Measurements from ENCODE around the gene FBXO42. TPM values are rescaled to one million over a fixed set of nuclear protein-coding genes. Genes with fewer than 3 reads are reported as not detected.
A peak's percentile ranks its signal among the peaks of the same experiment; 100 is the strongest.
"Not testable (repeated sequence)": the region's sequence is repeated elsewhere in the genome, so short reads cannot be mapped to it uniquely, and the experiment has no call there.

The FBXO42 gene
- total and polyA plus RNA-seq, 2 of the 13 experiments (the other 11 are each of a cell fraction or from before 2014, with no cell fraction given), result 7.6 to 17.5 TPM

DNA sequence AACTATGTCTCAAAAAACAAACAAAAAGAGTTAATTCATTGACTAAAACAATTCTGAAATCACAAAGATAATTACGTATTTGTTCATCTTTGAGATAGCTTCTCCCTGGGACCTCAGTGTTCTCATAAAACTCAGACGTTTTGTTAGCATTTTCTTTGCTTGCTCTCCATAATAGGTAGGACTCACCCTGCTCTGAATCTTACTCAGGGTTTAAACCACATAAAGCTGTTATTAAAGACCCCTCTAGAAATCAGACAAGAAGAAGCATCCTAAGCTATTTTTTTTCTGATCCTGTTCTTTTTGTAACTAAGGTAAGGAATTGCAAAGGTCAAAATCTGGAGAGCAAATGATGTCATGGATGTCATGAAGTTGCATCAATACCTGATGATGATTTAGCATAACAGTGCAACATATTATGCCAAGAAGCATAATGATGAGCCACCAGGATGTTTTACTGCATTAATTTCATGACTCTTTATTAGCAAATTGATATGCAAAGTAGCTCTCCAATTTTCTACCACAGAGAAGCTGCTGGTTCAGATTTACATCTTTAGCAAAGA lies 2.4 kb downstream of the FBXO42 start (continued):
- TF ChIP-seq, protein P1, sequence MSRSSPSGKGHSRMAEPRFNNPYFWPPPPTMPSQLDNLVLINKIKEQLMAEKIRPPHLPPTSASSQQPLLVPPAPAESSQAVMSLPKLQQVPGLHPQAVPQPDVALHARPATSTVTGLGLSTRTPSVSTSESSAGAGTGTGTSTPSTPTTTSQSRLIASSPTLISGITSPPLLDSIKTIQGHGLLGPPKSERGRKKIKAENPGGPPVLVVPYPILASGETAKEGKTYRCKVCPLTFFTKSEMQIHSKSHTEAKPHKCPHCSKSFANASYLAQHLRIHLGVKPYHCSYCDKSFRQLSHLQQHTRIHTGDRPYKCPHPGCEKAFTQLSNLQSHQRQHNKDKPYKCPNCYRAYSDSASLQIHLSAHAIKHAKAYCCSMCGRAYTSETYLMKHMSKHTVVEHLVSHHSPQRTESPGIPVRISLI (CRISPR knock-in tag; IDR thresholded peaks at IDR 0.05; ENCODE audit: borderline replicate concordance), result no peak
- TF ChIP-seq RXRB (CRISPR knock-in tag; IDR thresholded peaks at IDR 0.05; ENCODE audit: borderline replicate concordance) (no peak), POLR2G (IDR thresholded peaks at IDR 0.05; ENCODE audit: low read depth, low read length) (no peak)

DNA sequence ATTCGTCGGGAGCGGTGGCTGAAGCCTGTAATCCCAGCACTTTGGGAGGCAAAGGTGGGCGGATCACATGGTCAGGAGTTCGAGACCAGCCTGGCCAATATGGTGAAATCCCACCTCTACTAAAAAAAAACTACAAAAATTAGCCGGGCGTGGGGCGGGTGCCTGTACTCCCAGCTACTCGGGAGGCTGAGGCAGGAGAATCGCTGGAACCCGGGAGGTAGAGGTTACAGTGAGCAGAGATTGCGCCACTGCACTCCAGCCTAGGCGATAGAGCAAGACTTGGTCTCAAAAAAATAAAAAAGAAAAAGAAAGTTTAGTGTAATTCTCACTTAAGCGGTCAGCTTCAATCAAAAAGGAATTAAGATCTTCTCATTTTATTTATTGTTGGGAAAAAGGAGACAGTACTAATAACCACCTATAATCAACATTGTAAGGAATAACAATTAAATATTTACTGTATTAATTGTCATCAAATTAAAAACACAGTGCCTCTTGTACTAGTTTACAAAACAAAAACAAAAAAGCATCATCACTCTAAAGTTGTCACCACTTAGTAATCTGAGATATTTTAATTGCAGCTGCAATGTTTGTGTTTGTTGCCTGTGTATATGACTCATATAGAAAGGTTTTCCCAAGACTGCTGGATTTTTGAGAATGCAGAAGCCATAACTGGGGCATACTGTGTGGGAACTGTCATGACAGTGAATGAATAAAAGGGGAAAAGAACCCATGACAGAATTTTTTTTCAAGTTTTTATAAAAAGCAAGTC lies 3.7 kb downstream of the FBXO42 start:
- no peak overlapping the region for H3K9ac ChIP-seq (ENCODE audit: insufficient read depth, low read depth, low read length)
- DNase-seq (ENCODE audit: low spot score) (peak; percentile 20), FAIRE-seq (no peak), ATAC-seq (no peak)
- H2AFZ ChIP-seq (ENCODE audit: low read length), result no peak overlapping the region
- CTCF ChIA-PET (ENCODE audit: low intra/inter-chr PET ratio, low total read pairs), result no interaction called here
- H3K79me2 ChIP-seq (ENCODE audit: insufficient read depth, low read length), result peaks cover 73% of the 10 kb centered on the region
- H4K20me1 ChIP-seq (ENCODE audit: insufficient read depth, low read length), result peaks cover 14% of the 10 kb centered on the region
- peaks cover 37% of the 10 kb centered on the region for H3K4me1 ChIP-seq (ENCODE audit: insufficient read depth, low read length)
- no TSS peak for BruUV-seq (replicated peaks)
- H3K9me3 ChIP-seq (ENCODE audit: low read length), result no peaks in the 10 kb centered on the region
- H3K36me3 ChIP-seq (replicated peaks in 1 of 2; ENCODE audit: control insufficient read depth in 1 of 2, insufficient read depth in 2 of 2, low read length in 2 of 2), result no peaks in the 10 kb centered on the region; a peak in 2 of 5 replicates
- no peaks in the 10 kb centered on the region; a peak in 1 of 5 replicates for H3K27me3 ChIP-seq (ENCODE audit: control insufficient read depth in 1 of 2, insufficient read depth in 2 of 2, low read length in 2 of 2)
- WGBS (ENCODE audit: low lambda C conversion rate), result 96% methylated on average over 14 of the region's 14 CpGs
- no peak overlapping the region for H3K4me3 ChIP-seq (replicated peaks in 1 of 3; ENCODE audit: insufficient read depth in 1 of 3, low read depth in 2 of 3, low read length in 3 of 3)
- TF ChIP-seq, protein P2, sequence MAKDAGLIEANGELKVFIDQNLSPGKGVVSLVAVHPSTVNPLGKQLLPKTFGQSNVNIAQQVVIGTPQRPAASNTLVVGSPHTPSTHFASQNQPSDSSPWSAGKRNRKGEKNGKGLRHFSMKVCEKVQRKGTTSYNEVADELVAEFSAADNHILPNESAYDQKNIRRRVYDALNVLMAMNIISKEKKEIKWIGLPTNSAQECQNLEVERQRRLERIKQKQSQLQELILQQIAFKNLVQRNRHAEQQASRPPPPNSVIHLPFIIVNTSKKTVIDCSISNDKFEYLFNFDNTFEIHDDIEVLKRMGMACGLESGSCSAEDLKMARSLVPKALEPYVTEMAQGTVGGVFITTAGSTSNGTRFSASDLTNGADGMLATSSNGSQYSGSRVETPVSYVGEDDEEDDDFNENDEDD (CRISPR knock-in tag; IDR thresholded peaks at IDR 0.05; ENCODE audit: borderline replicate concordance), result no peak
- TF ChIP-seq FOSL2 (CRISPR knock-in tag; IDR thresholded peaks at IDR 0.05), result 0 out of 2 replicates have a peak, but pooled peaks have one; percentile 7
- intact Hi-C loops (cut with micrococcal nuclease; ENCODE audit: unreplicated experiment), result no loop called here
- H3K4me2 ChIP-seq (ENCODE audit: low read depth, low read length), result no peak overlapping the region
- no peak overlapping the region for H3K27ac ChIP-seq (ENCODE audit: extremely low read length, insufficient read depth, low read length)
- in situ Hi-C loops (cut with HindIII; ENCODE audit: extremely low pct_ligation_motif_present, low pct_unique_long_range_greater_than_20kb), result no loop called here
- POLR2A ChIA-PET, result no interaction called here

DNA sequence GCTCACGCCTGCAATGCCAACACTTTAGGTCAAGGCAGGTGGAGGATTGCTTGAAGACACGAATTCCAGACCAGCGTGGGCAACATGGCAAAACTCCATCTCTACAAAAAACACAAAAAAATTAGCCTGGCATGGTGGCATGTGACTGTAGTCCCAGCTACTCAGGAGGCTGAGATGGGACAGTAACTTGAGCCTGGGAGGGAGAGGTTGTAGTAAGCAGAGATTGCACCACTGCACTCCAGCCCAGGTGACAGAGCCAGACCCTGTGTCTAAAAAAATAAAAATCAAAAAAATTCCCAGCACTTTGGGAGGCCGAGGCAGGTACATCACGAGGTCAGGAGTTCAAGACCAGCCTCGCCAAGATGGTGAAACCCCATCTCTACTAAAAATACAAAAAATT lies 9.0 kb downstream of the FBXO42 start:
- H3K4me1 ChIP-seq (ENCODE audit: insufficient read depth, low read length); H3K9me3 ChIP-seq (ENCODE audit: low read length); H3K4me2 ChIP-seq (ENCODE audit: low read depth, low read length); H4K20me1 ChIP-seq (ENCODE audit: insufficient read depth, low read length); intact Hi-C loops (cut with micrococcal nuclease; ENCODE audit: unreplicated experiment); in situ Hi-C loops (cut with HindIII; ENCODE audit: extremely low pct_ligation_motif_present, low pct_unique_long_range_greater_than_20kb); POLR2A ChIA-PET; H3K36me3 ChIP-seq (replicated peaks in 1 of 2; ENCODE audit: control insufficient read depth in 1 of 2, insufficient read depth in 2 of 2, low read length in 2 of 2); H3K27me3 ChIP-seq (ENCODE audit: control insufficient read depth in 1 of 2, insufficient read depth in 2 of 2, low read length in 2 of 2); H3K9ac ChIP-seq (ENCODE audit: insufficient read depth, low read depth, low read length); BruUV-seq (replicated peaks); ATAC-seq; DNase-seq (ENCODE audit: low spot score); H2AFZ ChIP-seq (ENCODE audit: low read length); H3K27ac ChIP-seq (ENCODE audit: extremely low read length, insufficient read depth, low read length); FAIRE-seq; H3K4me3 ChIP-seq (replicated peaks in 1 of 3; ENCODE audit: insufficient read depth in 1 of 3, low read depth in 2 of 3, low read length in 3 of 3); CTCF ChIA-PET (ENCODE audit: low intra/inter-chr PET ratio, low total read pairs): not testable (repeated sequence)
- 99% methylated on average over 6 of the region's 6 CpGs for WGBS (ENCODE audit: low lambda C conversion rate)
- H3K79me2 ChIP-seq (ENCODE audit: insufficient read depth, low read length), result peaks cover 69% of the 10 kb centered on the region
